Naive thymus-derived CD4-positive, alpha-beta T cell (primary cell): Measurements from ENCODE around the gene ATP5PD. TPM values are rescaled to one million over a fixed set of nuclear protein-coding genes. Genes with fewer than 3 reads are reported as not detected.

Experiments used
- ATAC-seq: fragments of 150-1000 bp; cut with Tn5 transposase; 2 replicates; pipeline ENCODE4 v1.10.0; 2021; ENCODE audit warnings: mild to moderate bottlenecking, moderate library complexity
- CTCF ChIA-PET: fragments of 350-600 bp; sonication (Branson Sonifier 250); formaldehyde crosslinking; loops from one replicate; lab custom pipeline; 2021; ENCODE audit warnings: antibody characterized with exemption; lab: Charles Lee
- POLR2A ChIA-PET: fragments of 350-600 bp; sonication (Branson Sonifier 250); formaldehyde crosslinking; loops from one replicate; lab custom pipeline; 2021; ENCODE audit warnings: antibody characterized with exemption, inconsistent platforms; lab: Charles Lee
- DNase-seq, 9 donors: peaks; one replicate each; pipeline versions ENCODE4 v3.0.0 to v3.0.0-alpha.2; 2020 to 2022; ENCODE audit warnings: mixed read lengths in 1 of 9
- H3K27ac ChIP-seq: one replicate; pipeline ENCODE4 v1.7.0; 2013; ENCODE audit warnings: mild to moderate bottlenecking, low read depth, low read length, moderate library complexity
- H3K27me3 ChIP-seq, 2 donors: one replicate each; pipeline ENCODE4 v1.7.0; 2013; ENCODE audit warnings: low read length in 2 of 2, mild to moderate bottlenecking in 2 of 2, moderate library complexity in 2 of 2; ENCODE audit not compliant: control insufficient read depth in 2 of 2, insufficient read depth in 2 of 2
- H3K36me3 ChIP-seq, 3 experiments: 1 replicate in 2 of 3; 2 replicates in 1 of 3; pipeline ENCODE4 v1.7.0; 2013; ENCODE audit warnings: low read length in 3 of 3, mild to moderate bottlenecking in 3 of 3, moderate library complexity in 1 of 3; ENCODE audit not compliant: insufficient read depth in 3 of 3, control insufficient read depth in 2 of 3
- H3K4me1 ChIP-seq, 2 donors: one replicate each; pipeline ENCODE4 v1.7.0; 2013; ENCODE audit warnings: low read length in 2 of 2, mild to moderate bottlenecking in 2 of 2, moderate library complexity in 1 of 2; ENCODE audit not compliant: control insufficient read depth in 2 of 2, insufficient read depth in 2 of 2
- H3K4me3 ChIP-seq: 2 replicates; pipeline ENCODE4 v1.7.0; 2013; ENCODE audit warnings: mild to moderate bottlenecking, low read length
- H3K9me3 ChIP-seq, 3 experiments: 1 replicate in 2 of 3; 2 replicates in 1 of 3; pipeline ENCODE4 v1.7.0; 2013; ENCODE audit warnings: low read length in 3 of 3; ENCODE audit not compliant: control insufficient read depth in 2 of 3
- H3K27ac Mint-ChIP-seq, 9 donors: one replicate each; pipeline ENCODE4 v1.8.0; 2020 to 2022; ENCODE audit warnings: mixed read lengths in 9 of 9, mild to moderate bottlenecking in 8 of 9, moderate library complexity in 5 of 9, inconsistent platforms in 2 of 9
- H3K27me3 Mint-ChIP-seq, 5 donors: one replicate each; pipeline ENCODE4 v1.8.0; 2021 to 2022; ENCODE audit warnings: mixed read lengths in 5 of 5, mild to moderate bottlenecking in 1 of 5
- H3K36me3 Mint-ChIP-seq, 5 donors: one replicate each; pipeline ENCODE4 v1.8.0; 2020 to 2022; ENCODE audit warnings: mixed read lengths in 5 of 5, mild to moderate bottlenecking in 3 of 5, inconsistent platforms in 1 of 5
- H3K4me1 Mint-ChIP-seq, 7 donors: one replicate each; pipeline ENCODE4 v1.8.0; 2020 to 2022; ENCODE audit warnings: mixed read lengths in 7 of 7, mild to moderate bottlenecking in 3 of 7, inconsistent platforms in 1 of 7
- H3K4me3 Mint-ChIP-seq, 10 donors: one replicate each; pipeline ENCODE4 v1.8.0; 2020 to 2022; ENCODE audit warnings: mild to moderate bottlenecking in 10 of 10, mixed read lengths in 10 of 10, moderate library complexity in 6 of 10, inconsistent platforms in 2 of 10
- H3K9me3 Mint-ChIP-seq, 11 donors: one replicate each; pipeline ENCODE4 v1.8.0; 2020 to 2022; ENCODE audit warnings: mixed read lengths in 11 of 11, mild to moderate bottlenecking in 4 of 11, inconsistent platforms in 1 of 11, moderate library complexity in 1 of 11
- intact Hi-C, 2 donors: fragments of 100-400 bp; cut with micrococcal nuclease; formaldehyde crosslinking; loops; one replicate each; pipeline ENCODE4 v1.15.1; 2023
- polyA plus RNA-seq, 2 donors: library from polyadenylated mRNA; unstranded; fragments of 300-500 nt; fragmentation: Illumina TruSeq; gene quantifications; one replicate each; pipeline ENCODE4 v1.2.3, GENCODE V29; 2021
- total RNA-seq, 6 experiments: library from RNA in 5 of 6; stranded (reverse) in 5 of 6; gene quantifications; 1 replicate in 5 of 6; 2 replicates in 1 of 6; pipeline ENCODE4 v1.2.3 and lab custom pipeline; 2021 to 2026

ATP5PD gene
- total and polyA plus RNA-seq, 7 experiments from 2014 or later: 113 to 478 (median 167) TPM

DNA sequence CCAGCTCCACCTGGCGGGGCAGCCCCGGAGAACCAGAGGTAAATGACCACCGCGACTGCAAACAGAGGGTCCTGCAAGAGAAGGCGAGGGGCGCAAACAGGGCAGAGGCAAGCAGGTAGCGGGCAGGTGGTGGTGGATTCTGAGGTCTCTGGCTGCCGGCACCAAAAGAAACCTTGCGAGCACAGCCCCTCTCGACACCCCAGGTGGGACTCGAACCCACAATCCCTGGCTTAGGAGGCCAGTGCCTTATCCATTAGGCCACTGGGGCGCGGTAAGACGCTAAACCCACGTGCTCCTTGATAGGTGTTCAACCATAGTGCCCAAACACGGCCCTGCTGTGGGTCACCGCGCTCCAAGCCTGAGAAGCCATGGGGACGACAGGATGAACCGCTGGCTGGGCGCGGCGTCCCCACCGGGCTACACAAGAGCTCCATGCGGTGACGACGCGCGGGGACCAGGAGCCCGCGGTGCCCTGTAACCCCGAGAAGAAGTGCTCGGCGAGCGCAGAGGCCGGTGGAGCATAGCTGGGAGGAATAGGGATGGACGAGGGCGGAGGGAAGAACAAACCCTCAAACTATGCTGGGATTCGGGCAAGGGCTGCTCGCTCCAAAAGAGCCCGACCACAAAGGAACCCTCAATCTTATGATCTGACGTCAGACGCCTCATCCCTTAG, 12.4 kb downstream of the ATP5PD start:
- Mint-ChIP-seq H3K4me1 (peaks cover 26 to 73% (median 58%) of the 10 kb centered on the region in 7 donors), H3K27ac (peak overlapping the region; percentile 95 to 100 (median 99)), H3K27me3 (peaks cover 0 to 10% (median 0%) of the 10 kb centered on the region in 5 donors), H3K36me3 (peaks cover 0 to 9% (median 5%) of the 10 kb centered on the region in 5 donors), H3K4me3 (peak overlapping the region; percentile 85 to 97 (median 94)), H3K9me3 (peaks cover 0 to 28% (median 0%) of the 10 kb centered on the region in 11 donors)
- H3K36me3 ChIP-seq: peaks cover under 1 to 13% (median 2%) of the 10 kb centered on the region in 3 experiments
- no peaks in the 10 kb centered on the region for H3K9me3 ChIP-seq
- ChIA-PET POLR2A (interaction anchor here (0.7 to 4.5 kb wide), 14 partner anchors 9 to 454 kb away, joined by 3 to 58 read pairs (median 4); partner anchors contain the start of genes ATP5PD, HID1, KCTD2 and MRPL58), CTCF (interaction anchor here (1.0 to 2.2 kb wide), 2 partner anchors 13 to 22 kb away, joined by 3 to 10 read pairs; partner anchors contain the start of genes ATP5PD, KCTD2 and MRPL58)
- ATAC-seq (peak; percentile 37), DNase-seq (peak; percentile 63 to 95 (median 77))
- H3K27ac ChIP-seq: peak overlapping the region; percentile 77
- H3K4me1 ChIP-seq: peaks cover 36 to 40% of the 10 kb centered on the region in 2 donors
- peak overlapping the region; percentile 72 for H3K4me3 ChIP-seq
- H3K27me3 ChIP-seq: no peaks in the 10 kb centered on the region
- intact Hi-C loops: loop anchor here (1.0 to 10.0 kb wide), 8 partner anchors 12 to 370 kb away; partner anchors contain the start of genes GRB2 (in 2 of the 2), ATP5PD (in 1 of the 2), GGA3 (in 1 of the 2) and HID1 (in 1 of the 2)

DNA sequence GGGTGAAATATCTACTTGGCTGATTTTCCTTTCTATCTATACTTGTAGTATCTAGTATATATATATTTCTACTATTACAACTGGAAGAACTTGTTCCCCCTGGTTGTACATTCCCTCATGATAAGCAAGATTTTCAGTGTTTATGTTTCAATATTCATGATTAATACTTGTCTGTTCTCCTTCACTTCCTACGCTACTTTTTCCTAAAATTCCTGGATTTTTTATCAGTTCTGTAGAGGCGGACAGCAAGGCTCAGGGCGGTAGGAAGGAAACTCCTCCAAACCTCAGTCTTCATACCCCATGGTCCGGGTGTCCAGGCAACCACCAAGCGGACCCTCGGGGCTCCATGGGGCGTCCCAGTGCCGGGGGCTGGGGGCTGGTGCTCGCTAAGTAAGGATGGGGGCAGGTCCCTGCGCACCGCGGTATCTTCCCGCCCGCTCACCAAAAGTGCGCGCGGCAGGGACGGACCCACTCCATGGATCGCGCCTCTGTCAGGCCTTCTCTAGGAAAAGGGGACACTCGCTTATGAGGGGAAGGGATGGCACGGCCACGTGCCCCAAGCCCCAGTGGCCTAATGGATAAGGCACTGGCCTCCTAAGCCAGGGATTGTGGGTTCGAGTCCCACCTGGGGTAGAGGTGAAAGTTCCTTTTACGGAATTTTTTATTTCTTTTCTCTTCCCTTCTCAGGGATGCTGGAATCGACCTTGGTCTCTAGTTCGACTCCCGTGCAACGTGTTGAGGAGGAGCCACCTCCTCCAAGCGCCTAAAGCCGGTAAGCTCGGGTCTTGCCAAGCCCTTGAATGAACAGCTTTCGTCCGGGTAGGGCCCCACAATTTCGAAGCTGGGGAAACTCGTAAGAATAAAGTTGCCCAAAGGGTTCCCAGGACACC, 13.2 kb downstream of the ATP5PD start:
- peak overlapping the region; percentile 77 for H3K27ac ChIP-seq
- CTCF ChIA-PET: interaction anchor here (2.2 kb wide), 1 partner anchor 21 kb away, joined by 10 read pairs; the partner anchor contains the start of gene MRPL58
- H3K4me3 ChIP-seq: peak overlapping the region; percentile 72
- H3K27me3 Mint-ChIP-seq: peaks cover 0 to 10% (median 0%) of the 10 kb centered on the region in 5 donors
- DNase-seq (peak; percentile 70 to 97 (median 87)), ATAC-seq (peak; percentile 17)
- H3K36me3 Mint-ChIP-seq: peaks cover 0 to 3% (median 3%) of the 10 kb centered on the region in 5 donors
- POLR2A ChIA-PET: interaction anchor here (0.7 to 4.5 kb wide), 10 partner anchors 8 to 216 kb away, joined by 3 to 58 read pairs (median 8); partner anchors contain the start of genes ATP5PD, HID1, KCTD2 and MRPL58
- H3K36me3 ChIP-seq: peaks cover 0 to 5% (median 0%) of the 10 kb centered on the region in 3 experiments
- peaks cover 0 to 28% (median 0%) of the 10 kb centered on the region in 11 donors for H3K9me3 Mint-ChIP-seq
- peak overlapping the region; percentile 85 to 97 (median 94) for H3K4me3 Mint-ChIP-seq
- H3K4me1 ChIP-seq: peaks cover 36 to 40% of the 10 kb centered on the region in 2 donors
- no peaks in the 10 kb centered on the region for H3K9me3 ChIP-seq
- peak overlapping the region; percentile 95 to 100 (median 99) for H3K27ac Mint-ChIP-seq
- no peaks in the 10 kb centered on the region for H3K27me3 ChIP-seq
- intact Hi-C loops: loop anchor here (1.0 to 10.0 kb wide), 9 partner anchors 13 to 371 kb away; partner anchors contain the start of genes ATP5PD (in 2 of the 2), GRB2 (in 2 of the 2), HID1 (in 2 of the 2) and GGA3 (in 1 of the 2)
- H3K4me1 Mint-ChIP-seq: peaks cover 26 to 73% (median 58%) of the 10 kb centered on the region in 7 donors

DNA sequence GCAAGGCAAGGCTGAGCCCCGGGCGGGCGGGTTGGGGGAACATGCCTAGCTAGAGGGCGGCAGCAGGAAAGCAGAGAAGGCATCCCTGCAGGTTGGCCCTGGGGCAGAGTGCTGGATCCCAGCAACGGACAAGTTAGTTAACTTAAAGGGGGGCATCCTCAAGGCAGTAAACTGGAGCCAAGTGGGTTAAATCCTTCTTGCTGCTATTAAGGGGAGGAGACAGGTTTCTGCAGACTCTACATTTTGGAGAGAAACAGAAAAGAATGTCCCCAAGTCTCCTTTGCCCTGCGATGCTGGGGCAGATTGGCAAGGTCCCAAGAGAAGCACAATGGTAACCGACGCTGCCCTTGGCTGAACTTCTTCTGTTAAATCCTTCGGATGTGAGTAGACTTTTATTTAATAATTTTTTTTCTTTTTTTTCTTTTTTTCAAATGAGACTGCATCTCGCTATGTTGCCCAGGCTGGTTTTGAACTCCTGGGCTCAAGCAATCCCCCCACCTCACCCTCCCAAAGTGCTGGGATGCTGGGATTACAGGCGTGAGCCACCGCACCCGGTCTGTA, 14.0 kb downstream of the ATP5PD start:
- Histone ChIP-seq H3K27me3 (no peaks in the 10 kb centered on the region), H3K4me3 (peak overlapping the region; percentile 72), H3K9me3 (no peaks in the 10 kb centered on the region), H3K36me3 (no peaks in the 10 kb centered on the region), H3K27ac (peak overlapping the region; percentile 77), H3K4me1 (peaks cover 36 to 40% of the 10 kb centered on the region in 2 donors)
- peaks cover 0 to 10% (median 0%) of the 10 kb centered on the region in 5 donors for H3K27me3 Mint-ChIP-seq
- peak overlapping the region in 8 of 9 donors; percentile 95 to 100 (median 100) for H3K27ac Mint-ChIP-seq
- peaks cover 26 to 73% (median 58%) of the 10 kb centered on the region in 7 donors for H3K4me1 Mint-ChIP-seq
- ATAC-seq (peak; percentile 2), DNase-seq (no peak)
- CTCF ChIA-PET: interaction anchor here (0.6 to 1.1 kb wide), 3 partner anchors 20 to 170 kb away, joined by 3 to 6 read pairs (median 3); partner anchors contain the start of gene MRPL58
- intact Hi-C loops: loop anchor here (1.0 to 10.0 kb wide), 4 partner anchors 14 to 372 kb away; partner anchors contain the start of genes GRB2 (in 2 of the 2), ATP5PD (in 1 of the 2), HID1 (in 1 of the 2) and KCTD2 (in 1 of the 2)
- POLR2A ChIA-PET: interaction anchor here (0.6 to 2.3 kb wide), 8 partner anchors 13 to 230 kb away, joined by 3 to 17 read pairs (median 4); partner anchors contain the start of genes CDR2L and MRPL58
- H3K36me3 Mint-ChIP-seq: peaks cover 0 to 3% (median 0%) of the 10 kb centered on the region in 5 donors
- peaks cover 0 to 28% (median 0%) of the 10 kb centered on the region in 11 donors for H3K9me3 Mint-ChIP-seq
- H3K4me3 Mint-ChIP-seq: peak overlapping the region; percentile 85 to 97 (median 94)

DNA sequence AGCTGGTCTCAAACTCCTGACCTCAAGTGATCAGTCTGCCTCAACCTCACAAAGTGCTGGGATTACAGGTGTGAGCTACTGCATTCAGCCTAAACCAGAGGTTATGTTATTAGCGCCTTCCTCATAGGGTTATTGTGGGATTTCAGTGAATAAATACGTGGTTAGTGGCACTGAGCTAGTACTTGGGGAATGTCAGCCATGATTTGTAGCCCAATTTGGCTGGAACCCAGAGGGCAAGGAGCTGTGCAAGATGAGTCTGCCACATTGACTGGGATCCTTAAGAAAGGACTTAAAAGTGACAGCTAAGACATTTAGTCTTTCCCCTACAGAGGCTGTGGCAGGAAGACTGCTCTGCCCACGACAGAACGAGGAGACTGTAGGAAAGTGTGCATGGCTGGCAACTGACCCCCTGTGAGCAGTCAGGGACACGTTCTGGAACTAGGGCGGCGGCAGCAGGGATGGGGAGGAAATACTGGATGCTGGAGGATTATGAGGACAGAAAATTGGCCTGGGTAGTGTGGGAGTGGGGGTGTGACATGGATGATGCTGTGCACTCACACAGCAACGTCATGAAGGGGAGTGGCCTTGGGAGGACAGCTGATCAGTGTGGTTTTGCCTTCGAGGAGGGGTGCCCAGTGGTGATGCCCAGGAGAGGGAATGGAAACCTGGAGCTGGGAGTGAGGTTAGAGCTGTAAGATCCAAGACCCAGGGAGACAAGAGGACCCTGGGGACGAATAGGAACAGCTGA, 14.6 kb downstream of the ATP5PD start:
- peaks cover 35 to 36% of the 10 kb centered on the region in 2 donors for H3K4me1 ChIP-seq

DNA sequence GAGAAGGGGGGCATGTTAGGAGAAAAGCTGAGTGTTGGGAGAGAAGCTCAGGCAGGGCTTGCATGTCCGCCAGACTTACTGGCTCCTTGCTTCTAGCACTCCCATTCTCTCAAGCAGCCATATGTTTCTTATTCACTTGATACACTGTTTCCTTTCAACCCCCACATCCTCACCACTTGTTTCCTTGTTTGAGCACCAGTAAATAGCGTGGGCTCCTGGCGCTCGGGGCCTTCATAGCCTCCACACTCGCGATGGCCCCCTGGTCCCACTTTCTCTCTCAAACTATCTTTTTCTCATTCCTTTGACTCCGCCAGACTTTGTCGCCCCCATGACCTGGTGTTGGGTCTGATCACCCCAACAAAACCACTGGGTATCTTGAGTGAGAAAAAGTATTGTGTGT, 16.6 kb downstream of the ATP5PD start:
- H3K9me3 Mint-ChIP-seq: peaks cover 0 to 25% (median 2%) of the 10 kb centered on the region in 11 donors
- H3K36me3 Mint-ChIP-seq: peaks cover 0 to 7% (median 3%) of the 10 kb centered on the region in 5 donors
- Histone ChIP-seq H3K4me3 (no peak overlapping the region), H3K4me1 (peaks cover 18 to 24% of the 10 kb centered on the region in 2 donors), H3K36me3 (no peaks in the 10 kb centered on the region), H3K27ac (no peak overlapping the region), H3K9me3 (no peaks in the 10 kb centered on the region), H3K27me3 (no peaks in the 10 kb centered on the region)
- CTCF ChIA-PET: no interaction called here
- peak overlapping the region in 7 of 9 donors; percentile 17 to 100 (median 64) for H3K27ac Mint-ChIP-seq
- POLR2A ChIA-PET: interaction anchor here (0.6 kb wide), 1 partner anchor 39 kb away, joined by 3 read pairs; no protein-coding TSS in a partner anchor
- intact Hi-C loops: loop anchor here (10.0 kb wide), 1 partner anchor 375 kb away; the partner anchor contains the start of gene GRB2 (in 2 of the 2)
- ATAC-seq (no peak), DNase-seq (no peak)
- peaks cover 0 to 18% (median 0%) of the 10 kb centered on the region in 5 donors for H3K27me3 Mint-ChIP-seq
- H3K4me1 Mint-ChIP-seq: peaks cover 16 to 64% (median 43%) of the 10 kb centered on the region in 7 donors
- H3K4me3 Mint-ChIP-seq: peak overlapping the region in 1 of 10 donors; percentile 1

More for the DNA sequence above, 14.6 kb downstream of the ATP5PD start:
- Histone ChIP-seq H3K9me3 (no peaks in the 10 kb centered on the region), H3K27me3 (no peaks in the 10 kb centered on the region), H3K27ac (peak overlapping the region; percentile 77), H3K4me3 (peak overlapping the region; percentile 44), H3K36me3 (no peaks in the 10 kb centered on the region)
- ATAC-seq (peak; percentile 55), DNase-seq (peak; percentile 30 to 78 (median 63))
- peaks cover 22 to 67% (median 52%) of the 10 kb centered on the region in 7 donors for H3K4me1 Mint-ChIP-seq
- ChIA-PET POLR2A (interaction anchor here (0.6 to 2.3 kb wide), 11 partner anchors 9 to 230 kb away, joined by 3 to 17 read pairs (median 4); partner anchors contain the start of genes CDR2L and MRPL58), CTCF (interaction anchor here (0.6 to 1.1 kb wide), 3 partner anchors 19 to 171 kb away, joined by 3 to 6 read pairs (median 3); partner anchors contain the start of gene MRPL58)
- peaks cover 0 to 12% (median 0%) of the 10 kb centered on the region in 5 donors for H3K27me3 Mint-ChIP-seq
- intact Hi-C loops: loop anchor here (1.0 to 10.0 kb wide), 4 partner anchors 15 to 373 kb away; partner anchors contain the start of genes GRB2 (in 2 of the 2), ATP5PD (in 1 of the 2), HID1 (in 1 of the 2) and KCTD2 (in 1 of the 2)
- H3K36me3 Mint-ChIP-seq: peaks cover 0 to 3% (median 0%) of the 10 kb centered on the region in 5 donors
- H3K9me3 Mint-ChIP-seq: peaks cover 0 to 28% (median 0%) of the 10 kb centered on the region in 11 donors
- H3K4me3 Mint-ChIP-seq: peak overlapping the region; percentile 85 to 97 (median 93)
- H3K27ac Mint-ChIP-seq: peak overlapping the region; percentile 68 to 100 (median 98)
